K562 (cell line): ENCODE results near the gene SYT15B.
"Not testable (repeated sequence)": the region's sequence is repeated elsewhere in the genome, so short reads cannot be mapped to it uniquely, and the experiment has no call there.

ENCODE experiments used
- JUNB ChIP-seq: fragments of 450-650 bp; formaldehyde crosslinking; conservative IDR thresholded peaks from 2 replicates; pipeline ENCODE4 v1.4.0; 2020; ENCODE audit warnings: mild to moderate bottlenecking
- KDM1A ChIP-seq, 2 experiments: fragments of 450-650 bp; IDR thresholded peaks; 2 replicates each; pipeline ENCODE4 v1.6.1; 2016; ENCODE audit warnings: mild to moderate bottlenecking in 2 of 2
- MTA3 ChIP-seq: fragments of 450-650 bp; formaldehyde crosslinking; IDR thresholded peaks from 2 replicates; pipeline ENCODE4 v1.6.1; 2017; ENCODE audit warnings: mild to moderate bottlenecking, borderline replicate concordance
- NELFE ChIP-seq: IDR thresholded peaks from 2 replicates; pipeline ENCODE4 v1.6.1; 2011; ENCODE audit warnings: mild to moderate bottlenecking; ENCODE audit not compliant: insufficient read depth, insufficient read length
- ZFP36 ChIP-seq: fragments of 150-350 bp; IDR thresholded peaks from 2 replicates; pipeline ENCODE4 v1.6.1; 2018; ENCODE audit warnings: low read length, low read depth; ENCODE audit not compliant: partially characterized antibody
- TF ChIP-seq, protein P1 (sequence below), 3 experiments: IDR thresholded peaks in 2 of 3; conservative IDR thresholded peaks in 1 of 3; 2 replicates each; pipeline ENCODE4 v1.5.1; 2011 to 2012; ENCODE audit warnings: low read length in 3 of 3, mild to moderate bottlenecking in 3 of 3, control low read depth in 2 of 3, improper control_type of control experiment in 1 of 3, inconsistent platforms in 1 of 3, low read depth in 1 of 3, mixed read lengths in 1 of 3, moderate library complexity in 1 of 3; ENCODE audit not compliant: insufficient read depth in 2 of 3

DNA sequence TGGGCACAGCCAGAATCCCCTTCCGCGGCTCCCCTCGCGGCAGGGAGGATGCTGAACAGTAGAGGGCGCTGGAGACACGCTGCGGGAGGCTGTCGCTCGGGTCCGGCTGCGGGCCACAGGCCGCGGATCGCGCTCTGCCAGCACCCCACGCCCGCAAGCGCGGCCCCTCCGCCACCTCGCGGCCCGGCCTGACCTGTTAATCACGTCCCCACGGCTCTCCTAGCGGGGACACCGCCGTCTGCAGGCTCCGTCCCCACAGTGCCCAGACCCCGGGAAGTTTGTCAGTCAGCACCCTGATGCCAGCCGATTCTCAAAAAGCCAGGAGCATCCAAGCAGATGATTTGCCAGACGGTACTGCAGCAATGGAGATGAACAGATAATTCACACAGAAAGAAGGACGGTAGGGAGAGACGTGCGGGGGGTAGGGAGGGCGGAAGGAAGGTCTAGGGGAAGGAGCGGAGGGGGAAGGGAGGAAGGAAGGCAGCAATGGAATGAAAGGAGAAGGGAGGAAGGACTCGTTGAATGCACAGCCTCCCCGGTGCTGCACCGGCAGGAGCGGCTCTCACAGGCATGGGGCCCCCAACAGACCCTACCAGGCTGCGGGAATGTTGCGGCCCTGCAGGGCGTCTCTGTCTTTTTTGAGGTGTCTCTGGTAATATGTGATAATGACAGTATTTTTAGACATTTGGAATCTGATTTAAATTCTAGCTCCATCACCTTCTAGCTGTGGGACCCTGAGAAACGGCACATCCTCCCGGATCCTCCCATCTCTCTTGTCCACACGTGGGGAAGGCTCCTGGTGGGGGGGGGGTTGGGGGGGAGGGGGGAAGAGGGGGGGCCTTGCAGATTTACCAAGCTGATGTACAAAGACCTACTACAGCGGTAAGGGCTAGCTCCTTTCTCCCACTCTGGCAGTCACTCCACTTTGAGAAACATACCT lies 19.5 kb downstream of the SYT15B start:
- TF ChIP-seq NELFE; KDM1A (IDR thresholded peaks at IDR 0.05); ZFP36; MTA3; JUNB (CRISPR knock-in tag): not testable (repeated sequence)
- TF ChIP-seq, protein P1, sequence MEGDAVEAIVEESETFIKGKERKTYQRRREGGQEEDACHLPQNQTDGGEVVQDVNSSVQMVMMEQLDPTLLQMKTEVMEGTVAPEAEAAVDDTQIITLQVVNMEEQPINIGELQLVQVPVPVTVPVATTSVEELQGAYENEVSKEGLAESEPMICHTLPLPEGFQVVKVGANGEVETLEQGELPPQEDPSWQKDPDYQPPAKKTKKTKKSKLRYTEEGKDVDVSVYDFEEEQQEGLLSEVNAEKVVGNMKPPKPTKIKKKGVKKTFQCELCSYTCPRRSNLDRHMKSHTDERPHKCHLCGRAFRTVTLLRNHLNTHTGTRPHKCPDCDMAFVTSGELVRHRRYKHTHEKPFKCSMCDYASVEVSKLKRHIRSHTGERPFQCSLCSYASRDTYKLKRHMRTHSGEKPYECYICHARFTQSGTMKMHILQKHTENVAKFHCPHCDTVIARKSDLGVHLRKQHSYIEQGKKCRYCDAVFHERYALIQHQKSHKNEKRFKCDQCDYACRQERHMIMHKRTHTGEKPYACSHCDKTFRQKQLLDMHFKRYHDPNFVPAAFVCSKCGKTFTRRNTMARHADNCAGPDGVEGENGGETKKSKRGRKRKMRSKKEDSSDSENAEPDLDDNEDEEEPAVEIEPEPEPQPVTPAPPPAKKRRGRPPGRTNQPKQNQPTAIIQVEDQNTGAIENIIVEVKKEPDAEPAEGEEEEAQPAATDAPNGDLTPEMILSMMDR (IDR thresholded peaks at IDR 0.05 in 2 of 3, conservative IDR thresholded peaks at IDR 0.05 in 1 of 3; ENCODE audit: insufficient read depth in 2 of 3, low read depth in 1 of 3, low read length in 3 of 3): peak in 1 of 3 experiments; percentile 15; a peak in 1 of 6 replicates
